ENCODE data around the gene ZNF362.
"Not testable (repeated sequence)": the region's sequence is repeated elsewhere in the genome, so short reads cannot be mapped to it uniquely, and the experiment has no call there.

ZNF362 gene, protein sequence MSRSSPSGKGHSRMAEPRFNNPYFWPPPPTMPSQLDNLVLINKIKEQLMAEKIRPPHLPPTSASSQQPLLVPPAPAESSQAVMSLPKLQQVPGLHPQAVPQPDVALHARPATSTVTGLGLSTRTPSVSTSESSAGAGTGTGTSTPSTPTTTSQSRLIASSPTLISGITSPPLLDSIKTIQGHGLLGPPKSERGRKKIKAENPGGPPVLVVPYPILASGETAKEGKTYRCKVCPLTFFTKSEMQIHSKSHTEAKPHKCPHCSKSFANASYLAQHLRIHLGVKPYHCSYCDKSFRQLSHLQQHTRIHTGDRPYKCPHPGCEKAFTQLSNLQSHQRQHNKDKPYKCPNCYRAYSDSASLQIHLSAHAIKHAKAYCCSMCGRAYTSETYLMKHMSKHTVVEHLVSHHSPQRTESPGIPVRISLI

DNA sequence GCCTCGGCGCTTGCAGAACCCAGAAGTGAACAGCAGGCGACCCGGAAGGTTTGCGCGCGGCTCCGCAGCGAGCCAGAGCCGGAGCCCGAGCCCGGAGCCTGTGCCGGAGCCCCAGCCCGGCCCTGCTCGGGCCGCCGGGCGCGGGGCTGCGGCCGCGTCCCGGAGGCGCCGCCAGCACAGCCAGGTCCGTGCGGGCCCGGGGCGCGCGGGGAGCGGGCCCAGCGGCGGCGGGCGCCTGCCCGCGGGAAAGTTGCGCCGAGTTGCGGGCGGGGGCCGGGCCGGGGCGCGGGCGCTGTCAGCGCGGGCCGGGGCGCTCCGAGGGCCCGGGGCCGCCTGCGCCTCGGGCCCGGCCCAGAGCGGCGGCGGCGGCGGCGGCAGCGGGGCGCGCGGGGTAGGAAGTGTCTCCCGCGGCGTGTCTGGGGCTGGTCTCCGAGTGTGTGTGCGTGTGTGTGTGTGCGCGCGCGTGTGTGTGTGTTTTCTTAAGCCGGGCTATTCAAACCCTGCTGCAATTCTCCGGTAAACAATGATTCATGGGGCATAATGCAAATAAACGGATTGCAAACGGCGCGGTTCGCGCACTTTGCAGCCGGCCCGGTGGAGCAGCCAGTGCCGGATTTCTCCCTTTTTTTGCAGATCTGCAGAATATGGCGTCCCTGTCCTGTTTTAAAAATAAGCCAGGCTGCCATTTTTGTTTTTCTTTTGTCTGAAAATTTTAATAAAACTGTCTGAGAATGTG, at the start of gene ZNF362:
Gene ZNF362 (plus strand): TSS at position 22 of the 736 bp plus-strand sequence. CDS start 14,083 bp downstream, outside the sequence.
- peak; percentile 65 for DNase-seq

DNA sequence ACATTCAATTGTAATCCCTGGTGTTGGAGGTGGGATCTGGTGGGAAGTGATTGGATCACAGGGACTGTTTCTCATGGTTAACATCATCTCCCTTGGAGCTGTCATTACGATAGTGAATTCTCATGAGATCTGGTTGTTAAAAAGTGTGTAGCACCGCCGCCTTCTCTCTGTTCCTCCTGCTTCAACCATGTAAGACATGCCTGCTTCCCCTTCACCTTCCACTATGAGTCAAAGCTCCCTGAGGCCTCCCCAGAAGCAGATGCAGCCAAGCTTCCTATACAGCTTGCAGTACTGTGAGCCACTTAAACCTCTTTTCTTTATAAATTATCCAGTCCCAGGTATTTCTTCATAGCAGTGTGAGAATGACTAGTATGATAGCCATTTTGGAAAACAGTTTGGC, 44.3 kb upstream of the ZNF362 start:
- no peak for DNase-seq

DNA sequence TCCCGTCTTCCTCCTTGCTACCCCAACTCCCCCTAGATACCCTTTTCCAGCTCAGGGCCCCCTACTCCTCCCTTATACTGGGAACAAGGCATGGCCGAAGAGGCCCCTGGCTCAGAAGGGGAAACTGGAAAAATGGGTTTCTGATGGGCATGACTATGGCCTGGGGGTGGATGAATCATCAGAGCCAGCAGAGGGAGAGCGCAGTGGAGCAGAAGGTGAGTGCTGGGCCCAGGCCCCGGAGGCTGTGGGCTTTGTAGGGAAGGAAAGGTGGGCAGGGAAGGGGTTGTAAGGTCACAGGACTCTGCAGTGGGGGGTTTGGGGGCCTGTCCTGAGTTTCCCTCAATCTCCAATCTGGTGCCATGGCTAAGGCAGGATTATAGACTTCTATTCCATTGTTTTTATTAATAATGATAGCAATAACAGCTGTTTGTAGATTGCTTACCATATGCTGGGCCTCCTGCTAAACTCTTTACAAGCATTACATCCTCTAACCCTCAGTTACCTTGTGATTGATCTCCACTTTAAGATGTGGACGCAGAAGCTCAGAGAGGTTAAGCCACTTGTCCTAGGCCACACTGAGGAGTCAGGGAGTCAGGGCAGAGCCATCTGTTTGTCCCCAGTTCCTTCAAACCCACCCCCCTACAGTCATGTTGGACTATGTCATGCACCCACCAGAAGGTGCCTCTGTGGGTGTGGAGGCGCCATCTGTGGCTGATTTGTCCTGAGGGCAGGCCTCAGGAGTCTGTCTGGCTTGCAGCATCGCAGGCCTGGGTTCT, 36.2 kb upstream of the ZNF362 start:
- peak; percentile 81 for DNase-seq

DNA sequence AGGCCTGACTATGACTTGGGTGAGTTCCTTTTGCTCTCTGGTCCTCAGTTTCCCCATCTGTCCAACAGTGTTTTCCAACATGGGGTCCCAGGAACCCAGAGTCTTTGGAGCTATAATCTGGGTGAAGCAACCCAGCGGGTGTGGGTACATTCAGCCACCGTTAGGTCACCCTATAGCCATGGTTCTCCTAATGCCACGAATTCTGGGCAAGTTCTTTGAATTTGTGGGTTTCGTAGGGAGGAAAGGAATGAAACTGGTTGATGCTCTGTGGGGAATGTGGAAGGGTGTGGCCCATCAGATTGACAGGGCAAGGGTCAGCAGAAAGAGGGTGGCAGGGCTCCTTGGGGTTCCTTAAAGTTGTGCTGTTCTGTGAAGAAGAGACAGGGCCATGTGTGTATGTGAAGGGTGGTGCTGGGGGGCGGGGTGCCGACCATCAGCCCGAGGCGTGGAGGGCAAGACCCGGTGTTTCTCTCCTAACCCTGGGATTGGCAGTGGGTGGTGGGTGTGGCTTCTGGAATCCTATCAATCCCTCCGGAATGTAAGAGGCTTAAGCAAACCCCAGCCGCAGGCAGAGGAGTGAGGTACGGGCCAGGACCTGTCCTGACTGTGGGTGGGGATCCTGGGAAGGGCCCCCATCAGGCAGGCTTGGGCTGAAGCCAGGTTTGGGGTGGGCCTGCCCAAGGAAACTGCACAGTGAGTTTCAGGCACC, 35.5 kb upstream of the ZNF362 start:
- peak; percentile 15 for DNase-seq

DNA sequence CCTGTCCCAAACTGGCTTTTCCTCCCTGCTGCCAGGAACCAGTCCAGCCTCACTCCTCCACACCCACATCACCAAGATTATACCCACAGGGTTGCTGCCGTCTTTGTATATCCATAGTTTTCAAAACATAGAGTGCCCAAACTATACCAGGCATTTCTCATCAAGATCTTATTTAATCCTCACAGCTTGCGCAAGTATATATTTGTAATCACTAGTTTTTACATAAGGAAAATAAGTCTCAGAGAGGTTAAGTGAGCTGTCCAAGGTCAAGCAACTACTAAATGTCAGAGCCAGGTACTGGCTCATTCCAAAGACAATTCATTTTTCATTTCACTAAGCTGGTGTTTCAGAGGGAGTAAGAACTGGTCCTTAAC, 34.9 kb upstream of the ZNF362 start:
- DNase-seq: no peak

DNA sequence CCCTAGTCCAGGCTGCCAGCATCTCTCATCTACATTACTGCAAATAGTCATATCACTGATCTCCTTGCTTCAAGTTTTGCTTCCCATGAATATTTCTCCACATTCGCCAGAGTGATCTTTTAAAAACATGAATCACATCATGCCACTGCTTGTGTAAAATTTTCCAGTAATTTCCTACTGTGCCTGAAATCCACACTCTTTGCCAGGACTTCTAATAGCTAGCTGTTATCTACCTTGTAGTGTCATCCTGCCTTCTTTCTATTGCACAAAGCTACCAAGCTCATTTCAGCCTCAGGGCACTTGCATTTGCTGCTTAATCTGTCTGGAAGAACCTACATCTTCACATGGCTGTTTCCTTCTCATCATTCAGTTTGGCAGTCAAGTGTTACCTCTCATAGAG, 33.9 kb upstream of the ZNF362 start:
- DNase-seq: no peak

DNA sequence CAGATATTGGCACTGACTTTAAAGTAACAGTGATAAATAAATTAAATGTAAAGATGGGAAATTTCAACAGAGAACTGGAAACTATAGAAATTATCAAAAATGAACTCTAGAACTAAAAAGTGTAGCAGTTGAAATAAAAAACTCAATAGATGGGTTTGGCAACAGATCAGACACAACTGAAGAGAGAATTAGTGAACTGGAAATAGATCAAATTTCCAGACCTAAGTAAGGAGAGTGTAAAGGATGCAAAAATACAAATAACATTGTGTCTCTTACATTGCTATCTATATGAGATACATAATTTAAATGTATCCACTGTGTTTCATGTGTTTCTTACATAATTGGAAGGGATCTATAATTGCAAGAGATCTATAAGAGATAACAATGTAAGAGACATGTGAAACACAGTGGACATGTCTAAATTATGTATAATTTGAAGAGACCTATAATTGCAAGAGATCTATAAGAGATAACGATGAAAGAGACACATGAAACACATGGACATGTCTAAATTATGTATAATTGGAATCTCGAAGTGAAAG, 32.1 kb upstream of the ZNF362 start:
- no peak for DNase-seq

DNA sequence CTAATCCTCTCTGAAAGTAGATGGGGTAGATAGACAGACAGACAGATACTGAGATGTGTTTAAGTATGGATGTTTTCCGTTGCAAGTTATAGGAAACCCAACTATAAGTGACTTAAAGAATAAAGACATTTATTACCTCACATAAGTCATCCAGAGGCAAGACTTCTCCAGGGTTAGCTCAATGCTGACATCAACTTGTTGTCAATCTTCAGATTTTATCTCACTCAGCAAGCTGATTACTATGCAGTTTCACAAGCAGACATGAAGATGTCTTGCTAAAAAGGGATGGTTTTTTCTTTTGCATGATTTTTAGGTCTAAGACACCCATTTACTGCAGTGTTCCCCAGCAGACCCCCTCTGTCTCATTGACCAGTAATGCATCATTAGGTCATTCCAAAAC, 30.7 kb upstream of the ZNF362 start:
- no peak for DNase-seq

DNA sequence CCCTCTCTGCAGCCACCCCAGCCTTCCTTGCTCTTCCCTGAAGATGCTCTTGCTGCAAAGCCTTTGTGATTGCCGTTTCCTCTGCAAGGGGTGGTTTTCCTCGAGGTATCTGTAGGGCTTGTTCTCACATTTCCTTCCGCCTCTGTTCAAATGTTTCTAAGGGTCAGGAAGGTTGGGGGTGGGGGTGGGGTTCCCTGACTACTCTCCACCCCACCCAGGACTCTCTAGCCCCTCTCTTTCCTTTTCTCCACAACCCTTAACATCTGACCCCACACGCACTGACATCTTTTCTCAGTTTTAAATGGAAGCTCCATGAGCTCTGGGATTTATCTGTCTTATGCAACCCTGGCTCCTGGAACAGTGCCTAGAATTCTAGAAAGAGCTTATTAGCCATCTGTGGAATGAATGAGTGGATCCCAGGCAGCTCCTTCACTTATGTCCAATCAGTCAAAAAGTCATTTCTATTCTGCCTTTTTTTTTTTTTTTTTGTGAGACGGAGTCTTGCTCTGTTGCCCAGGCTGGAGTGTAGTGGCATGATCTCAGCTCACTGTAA, 27.3 kb upstream of the ZNF362 start:
- peak; percentile 86 for DNase-seq

DNA sequence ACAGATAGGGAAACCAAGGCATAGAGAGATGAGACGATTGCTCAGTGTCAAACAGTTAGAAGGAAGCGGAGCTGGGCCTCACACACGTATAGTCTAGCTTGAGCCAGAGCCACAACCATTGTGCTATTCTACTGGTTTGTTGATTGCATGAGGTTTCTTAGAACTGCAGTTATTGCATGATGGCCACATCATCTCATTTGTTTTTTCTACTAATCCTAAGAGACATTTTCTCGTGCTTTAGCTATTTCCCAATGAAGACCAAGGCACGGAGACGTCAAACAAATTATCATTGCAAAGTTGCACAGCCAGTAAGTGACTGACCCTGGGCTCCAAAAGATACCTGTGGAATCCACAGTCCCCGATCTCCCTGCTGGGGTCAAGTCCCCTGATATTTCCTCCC, 25.1 kb upstream of the ZNF362 start:
- DNase-seq: no peak

DNA sequence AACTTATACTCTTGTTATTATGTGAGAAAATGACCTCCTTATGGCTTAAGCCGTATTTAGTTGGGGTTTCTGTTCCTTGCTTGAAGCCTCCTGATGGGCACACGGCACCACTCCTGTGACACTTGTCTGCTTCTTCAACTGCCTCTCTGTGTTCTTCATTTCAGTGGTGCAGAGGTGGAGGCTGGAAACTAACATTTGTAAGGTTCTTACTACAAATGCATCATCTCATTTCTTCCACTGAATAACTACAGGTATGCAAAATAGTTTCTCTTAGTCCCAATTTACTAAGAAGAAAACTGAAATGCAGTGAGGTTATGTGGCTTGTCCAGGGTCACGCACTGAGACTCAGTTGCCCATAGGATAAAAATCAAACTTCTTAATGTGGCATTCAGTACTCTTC, 23.6 kb upstream of the ZNF362 start:
- no peak for DNase-seq

DNA sequence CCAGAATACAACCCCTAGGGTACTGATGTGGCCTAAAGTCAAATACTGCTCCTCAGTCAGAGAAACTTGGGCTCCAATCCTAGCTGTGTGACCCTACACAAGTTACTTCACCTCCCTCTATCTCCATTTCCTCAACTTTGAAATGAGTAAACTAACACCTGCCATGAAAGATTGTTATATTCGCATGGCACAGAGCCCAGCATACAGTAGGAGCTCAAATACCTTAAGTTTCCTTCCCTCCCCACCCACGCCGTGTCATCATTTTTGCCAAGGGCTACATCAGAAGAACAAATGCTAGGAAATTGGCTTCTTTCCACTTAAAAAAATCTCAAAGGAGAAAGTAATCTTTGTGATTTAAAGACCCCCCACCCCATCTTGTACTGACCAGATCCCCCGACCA, 22.2 kb upstream of the ZNF362 start:
- no peak for DNase-seq

DNA sequence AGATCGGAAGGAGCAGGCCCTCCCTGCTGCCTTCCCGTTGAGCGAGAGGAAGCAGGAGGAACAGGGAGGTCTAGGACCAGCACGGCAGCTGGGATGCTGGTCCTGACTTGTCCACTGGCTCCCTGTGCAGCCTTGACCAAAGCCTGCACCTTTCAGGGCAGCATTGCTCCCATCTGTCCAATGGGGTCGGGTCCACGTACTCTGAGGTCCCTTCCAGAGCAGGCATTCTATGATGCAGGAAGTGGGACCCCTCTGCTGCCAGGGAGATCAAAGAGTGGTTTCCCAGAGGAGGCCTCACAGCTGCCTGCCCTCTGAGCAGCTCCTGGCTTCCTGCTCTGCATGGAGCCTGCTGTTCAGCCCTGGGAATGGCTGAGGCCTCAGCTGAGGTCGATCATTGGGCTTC, 21.7 kb upstream of the ZNF362 start:
- no peak for DNase-seq

DNA sequence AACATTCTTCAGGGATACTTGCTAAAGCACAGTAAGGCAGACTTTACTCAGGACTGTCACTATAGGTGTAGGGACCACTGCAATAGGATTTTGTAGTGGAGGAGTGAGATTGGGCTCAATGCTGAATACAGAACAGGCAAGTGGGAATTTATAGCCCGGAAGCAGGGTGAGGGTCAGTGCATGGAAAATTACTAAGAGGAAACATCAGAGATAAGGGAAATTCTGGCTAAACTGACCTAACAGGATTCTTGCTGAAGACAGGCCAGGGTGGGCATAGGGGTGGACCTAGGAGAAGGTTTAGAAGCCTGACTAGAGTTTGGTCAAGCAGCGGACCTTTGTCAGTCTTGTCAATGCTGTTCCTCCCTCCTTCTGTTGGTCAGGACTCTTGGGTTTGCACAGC, 20.8 kb upstream of the ZNF362 start:
- DNase-seq: no peak

DNA sequence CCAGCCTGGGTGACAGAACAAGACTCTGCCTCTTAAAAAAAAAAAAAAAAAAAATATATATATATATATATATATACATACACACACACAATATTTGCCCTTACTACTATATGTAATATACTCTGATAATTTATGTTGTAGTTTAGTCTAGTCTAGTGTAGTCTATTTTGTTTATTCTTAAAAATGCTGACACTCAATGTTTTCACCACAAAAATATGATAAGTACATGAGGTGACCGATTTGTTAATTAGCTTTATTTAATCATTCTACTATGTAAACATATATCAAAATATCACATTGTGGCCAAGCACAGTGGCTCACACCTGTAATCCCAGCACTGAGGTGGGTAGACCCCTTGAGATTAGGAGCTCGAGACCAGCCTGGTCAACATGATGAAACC, 19.8 kb upstream of the ZNF362 start:
- DNase-seq: no peak

DNA sequence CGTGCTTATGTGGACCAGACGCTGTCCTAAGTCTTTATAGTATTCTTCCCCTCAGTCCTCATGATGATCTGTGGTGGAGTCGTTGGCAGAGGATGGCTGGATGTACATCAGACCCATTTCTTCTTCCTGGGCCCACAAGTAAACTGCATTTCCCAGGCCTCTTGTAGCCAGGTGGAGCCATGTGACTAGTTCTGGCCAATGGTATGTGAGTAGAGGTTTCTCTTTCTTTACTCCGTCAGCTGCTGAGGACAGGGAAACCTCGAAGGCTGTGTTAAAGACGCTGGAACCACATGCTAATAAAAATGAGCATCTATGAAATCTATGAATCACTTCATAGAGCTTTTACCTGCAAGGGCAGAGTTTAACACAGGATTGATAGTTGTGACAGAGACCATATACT, 18.7 kb upstream of the ZNF362 start:
- DNase-seq: peak; percentile 24

DNA sequence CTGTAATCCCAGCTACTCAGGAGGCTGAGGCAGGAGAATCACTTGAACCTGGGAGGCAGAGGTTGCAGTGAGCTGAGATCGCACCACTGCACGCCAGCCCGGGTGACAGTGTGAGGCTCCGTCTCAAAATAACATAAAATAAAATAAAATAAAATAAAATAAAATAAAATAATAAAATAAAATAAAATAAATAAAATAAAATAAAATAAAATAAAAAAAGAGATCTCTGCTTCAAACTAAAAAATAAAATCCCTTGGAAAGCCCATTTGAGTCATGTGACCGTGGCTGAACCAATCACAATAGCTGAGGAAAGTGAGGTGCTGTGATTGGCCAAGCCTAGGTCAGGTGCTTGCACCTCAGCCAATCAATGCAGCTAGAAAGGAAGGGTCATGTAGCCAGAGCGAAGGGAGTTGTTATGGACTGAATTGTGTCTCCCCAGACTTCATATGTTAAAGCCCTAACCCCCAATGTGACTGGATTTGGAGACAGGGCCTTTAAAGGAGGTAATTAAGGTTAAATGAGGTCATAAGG, 18.0 kb upstream of the ZNF362 start:
- DNase-seq: not testable (repeated sequence)

DNA sequence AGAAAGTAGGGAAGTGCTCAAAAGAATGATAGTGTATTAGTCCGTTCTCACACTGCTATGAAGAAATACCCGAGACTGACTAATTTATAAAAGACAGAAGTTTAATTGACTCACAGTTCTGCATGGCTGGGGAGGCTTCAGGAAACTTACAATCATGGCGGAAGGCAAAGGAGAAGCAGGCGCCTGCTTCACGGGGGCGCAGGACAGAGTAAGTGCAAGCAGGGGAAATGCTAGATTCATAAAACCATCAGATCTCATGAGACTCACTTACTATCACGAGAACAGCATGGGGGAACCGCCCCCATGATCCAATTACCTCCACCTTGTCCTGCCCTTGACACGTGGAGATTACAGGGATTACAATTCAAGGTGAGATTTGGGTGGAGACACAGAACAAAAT, 16.9 kb upstream of the ZNF362 start:
- DNase-seq: not testable (repeated sequence)

DNA sequence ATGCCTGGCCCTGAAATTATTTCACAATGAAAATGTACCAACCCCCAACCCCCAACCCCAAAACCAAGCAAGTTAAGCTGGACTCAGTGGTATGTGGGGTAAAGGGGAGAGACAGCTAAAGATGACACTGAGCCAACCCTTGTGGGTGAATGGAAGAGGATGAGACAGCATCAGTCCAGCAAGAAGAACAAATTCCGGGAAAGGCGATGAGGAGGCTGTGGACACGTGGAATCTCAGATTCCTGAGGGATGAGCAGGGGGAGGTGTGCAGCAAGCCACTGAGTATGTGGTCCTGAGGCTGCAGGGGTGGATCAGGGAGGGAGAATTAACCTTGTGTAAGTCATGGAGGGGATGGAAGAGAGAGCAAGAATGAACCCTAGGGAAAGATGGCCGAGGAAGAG, 14.4 kb upstream of the ZNF362 start:
- peak; percentile 63 for DNase-seq

DNA sequence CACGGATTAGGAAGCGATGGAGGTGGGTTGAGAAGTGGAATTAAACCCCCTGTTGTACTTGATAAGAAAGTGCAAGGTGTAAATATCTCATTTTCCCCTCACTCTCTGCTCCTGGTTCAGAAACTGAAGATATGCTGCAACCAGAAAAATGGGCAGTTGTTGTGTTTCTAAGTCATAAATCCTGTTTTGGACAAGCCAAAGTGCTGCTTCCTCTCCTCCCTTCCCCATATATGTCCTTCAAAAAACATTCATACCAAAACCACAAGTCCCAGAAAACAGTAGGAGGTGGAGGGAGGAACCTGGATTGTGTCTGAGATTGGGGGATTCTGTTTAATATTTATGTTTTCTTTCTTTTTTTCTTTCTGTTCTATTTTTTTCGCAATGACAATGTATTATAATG, 13.6 kb upstream of the ZNF362 start:
- no peak for DNase-seq

DNA sequence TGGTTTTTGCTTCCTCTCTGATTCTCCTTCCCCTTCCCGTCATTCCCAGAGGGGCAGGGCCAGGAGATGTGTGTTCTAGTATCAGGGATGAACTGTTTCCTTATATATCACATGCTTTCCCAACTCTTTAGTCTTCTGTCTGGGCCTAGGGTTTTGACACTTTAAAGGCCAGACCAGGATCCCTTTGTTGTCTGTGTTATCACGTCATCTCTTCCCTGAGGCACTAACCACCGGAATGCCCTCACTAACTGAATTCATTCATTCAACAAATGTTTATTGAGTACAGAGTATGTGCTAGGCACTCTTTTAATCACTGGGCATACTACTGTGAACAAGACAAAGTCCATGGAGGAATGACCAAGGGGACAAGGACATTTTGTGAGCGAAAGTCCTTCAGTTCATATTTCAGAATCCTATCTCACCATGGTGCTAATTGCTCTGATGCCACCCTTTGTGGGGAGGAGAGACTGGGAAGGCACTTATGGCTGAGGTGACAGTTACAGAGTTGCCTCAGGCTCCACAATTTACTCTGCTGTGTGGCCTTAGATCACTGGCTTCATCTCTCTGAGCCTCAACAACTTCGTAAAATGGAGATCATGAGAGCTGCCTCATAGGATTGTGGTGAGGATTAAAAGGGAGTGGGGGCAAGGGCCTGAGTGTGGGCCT, 12.0 kb upstream of the ZNF362 start:
- DNase-seq: peak; percentile 87

DNA sequence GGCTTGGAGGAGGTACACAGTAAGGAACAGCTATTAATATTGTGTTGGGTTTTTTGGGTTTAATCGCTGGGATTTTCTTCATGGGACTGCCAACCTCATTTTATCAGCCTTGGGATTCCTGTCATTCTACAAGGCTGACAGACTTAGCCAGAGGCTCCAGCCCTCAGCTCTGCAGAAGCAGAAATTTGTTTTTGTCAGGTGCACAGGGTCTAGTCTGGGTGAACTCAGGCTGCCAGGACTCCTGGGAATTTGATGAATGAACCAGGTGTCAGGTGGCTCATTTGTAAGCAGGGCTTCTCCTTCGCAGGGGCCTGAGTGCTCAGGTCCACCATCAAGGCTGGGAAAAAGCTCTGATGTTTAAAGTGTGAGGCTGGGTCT, 11.5 kb upstream of the ZNF362 start:
- no peak for DNase-seq

All from EL (cell line).